Peyer's patch (tissue), 4 donors: ENCODE results near the gene TNFRSF1A. TPM values are rescaled to one million over a fixed set of nuclear protein-coding genes. Genes with fewer than 3 reads are reported as not detected.

Experiments used
- DNase-seq, 3 donors: peaks; one replicate each; pipeline ENCODE4 v3.0.0-alpha.2; 2017 to 2019
- H3K27ac ChIP-seq, 4 donors: fragments of 200-600 bp; sonication (generic); one replicate each; pipeline ENCODE4 v1.5.1; 2016 to 2019
- H3K27me3 ChIP-seq, 2 donors: fragments of 200-600 bp; sonication (generic); one replicate each; pipeline ENCODE4 v1.5.1; 2019
- H3K36me3 ChIP-seq, 3 donors: fragments of 200-600 bp; sonication (generic); one replicate each; pipeline ENCODE4 v1.5.1; 2016 to 2019
- H3K4me1 ChIP-seq, 4 donors: fragments of 200-600 bp; sonication (generic); one replicate each; pipeline ENCODE4 v1.5.1; 2016 to 2019
- H3K4me3 ChIP-seq, 4 donors: fragments of 200-600 bp; sonication (generic); 1 replicate in 3 of 4; 2 replicates in 1 of 4; pipeline ENCODE4 v1.5.1; 2016 to 2019; ENCODE audit warnings: mild to moderate bottlenecking in 1 of 4
- H3K9me3 ChIP-seq, 4 donors: fragments of 200-600 bp; sonication (generic); one replicate each; pipeline ENCODE4 v1.5.1; 2016 to 2019; ENCODE audit warnings: mild to moderate bottlenecking in 1 of 4
- CTCF ChIP-seq, 6 experiments: fragments of 450-650 bp in 4 of 6; fragments of 200-600 bp in 2 of 6; sonication (generic) in 1 of 6; IDR thresholded peaks; one replicate each; pipeline ENCODE4 v1.5.1; 2017 to 2019; ENCODE audit warnings: antibody characterized with exemption in 6 of 6, mild to moderate bottlenecking in 3 of 6, moderate library complexity in 1 of 6
- POLR2A ChIP-seq, 2 donors: fragments of 450-650 bp; IDR thresholded peaks; one replicate each; pipeline ENCODE4 v1.5.1; 2017; ENCODE audit warnings: antibody characterized with exemption in 2 of 2, mild to moderate bottlenecking in 2 of 2, moderate library complexity in 2 of 2
- total RNA-seq, 4 donors: library from RNA; depleted of rRNA; stranded (reverse); fragments of >200 nt; gene quantifications; one replicate each; pipeline ENCODE4 v1.1.0, GENCODE V29; 2016

Gene TNFRSF1A
- total RNA-seq, 4 donors from 2014 or later, result 90.8 to 547 (median 393) TPM

GRCh38 chr12:6352193-6353173 is 10.6 kb upstream of the TNFRSF1A start:
- H3K27ac ChIP-seq, result peak overlapping the region in 3 of 4 donors; percentile 19 to 35 (median 35)
- no peaks in the 10 kb centered on the region for H3K36me3 ChIP-seq
- DNase-seq, result no peak
- peaks cover 0 to 30% (median 0%) of the 10 kb centered on the region in 4 donors for H3K4me1 ChIP-seq
- TF ChIP-seq POLR2A (IDR thresholded peaks at IDR 0.05), result no peak
- TF ChIP-seq CTCF (IDR thresholded peaks at IDR 0.05), result no peak
- no peaks in the 10 kb centered on the region for H3K9me3 ChIP-seq
- no peaks in the 10 kb centered on the region for H3K27me3 ChIP-seq
- no peak overlapping the region for H3K4me3 ChIP-seq

GRCh38 chr12:6351622-6352021 is 9.7 kb upstream of the TNFRSF1A start:
- no peak overlapping the region for H3K27ac ChIP-seq
- no peaks in the 10 kb centered on the region for H3K9me3 ChIP-seq
- no peak for DNase-seq
- no peaks in the 10 kb centered on the region for H3K36me3 ChIP-seq
- H3K4me1 ChIP-seq, result peaks cover 0 to 34% (median 0%) of the 10 kb centered on the region in 4 donors
- no peak overlapping the region for H3K4me3 ChIP-seq
- H3K27me3 ChIP-seq, result no peaks in the 10 kb centered on the region
- no peak for TF ChIP-seq CTCF (IDR thresholded peaks at IDR 0.05)
- no peak for TF ChIP-seq POLR2A (IDR thresholded peaks at IDR 0.05)

GRCh38 chr12:6347367-6348338 is 5.8 kb upstream of the TNFRSF1A start:
- no peak for DNase-seq
- Histone ChIP-seq H3K27ac (peak overlapping the region; percentile 42 to 99 (median 64)), H3K9me3 (no peaks in the 10 kb centered on the region), H3K36me3 (no peaks in the 10 kb centered on the region), H3K4me1 (peaks cover 4 to 38% (median 9%) of the 10 kb centered on the region in 4 donors), H3K4me3 (no peak overlapping the region), H3K27me3 (no peaks in the 10 kb centered on the region)
- no peak for TF ChIP-seq CTCF (IDR thresholded peaks at IDR 0.05)
- TF ChIP-seq POLR2A (IDR thresholded peaks at IDR 0.05), result no peak

GRCh38 chr12:6346942-6347341 is 5.1 kb upstream of the TNFRSF1A start:
- DNase-seq, result no peak
- Histone ChIP-seq H3K27me3 (no peaks in the 10 kb centered on the region), H3K9me3 (no peaks in the 10 kb centered on the region), H3K4me3 (no peak overlapping the region), H3K27ac (peak overlapping the region; percentile 42 to 99 (median 64)), H3K4me1 (peaks cover 8 to 41% (median 9%) of the 10 kb centered on the region in 4 donors), H3K36me3 (no peaks in the 10 kb centered on the region)
- TF ChIP-seq POLR2A (IDR thresholded peaks at IDR 0.05) (no peak), CTCF (IDR thresholded peaks at IDR 0.05) (no peak)

GRCh38 chr12:6346235-6346832 is 4.5 kb upstream of the TNFRSF1A start:
- Histone ChIP-seq H3K9me3 (no peaks in the 10 kb centered on the region), H3K27me3 (no peaks in the 10 kb centered on the region), H3K27ac (peak overlapping the region; percentile 10 to 99 (median 70)), H3K4me1 (peaks cover 8 to 42% (median 9%) of the 10 kb centered on the region in 4 donors), H3K4me3 (no peak overlapping the region), H3K36me3 (no peaks in the 10 kb centered on the region)
- TF ChIP-seq POLR2A (IDR thresholded peaks at IDR 0.05), result no peak
- TF ChIP-seq CTCF (IDR thresholded peaks at IDR 0.05), result no peak
- no peak for DNase-seq
